GM12875 (cell line): ENCODE data around the gene PICK1.

Source experiments
- H3K4me3 ChIP-seq: one replicate; pipeline ENCODE4 v1.5.1; 2011; ENCODE audit warnings: low read depth, low read length, control low read depth
- TF ChIP-seq, protein P1 (sequence below): IDR thresholded peaks from 2 replicates; pipeline ENCODE4 v1.5.1; 2011; ENCODE audit warnings: low read depth, mild to moderate bottlenecking, control low read depth, inconsistent platforms, low read length, moderate library complexity, borderline replicate concordance; ENCODE audit not compliant: insufficient read depth

The PICK1 gene

GRCh38 chr22:38065539-38065938 lies 8.3 kb downstream of the PICK1 start:
- TF ChIP-seq, protein P1, sequence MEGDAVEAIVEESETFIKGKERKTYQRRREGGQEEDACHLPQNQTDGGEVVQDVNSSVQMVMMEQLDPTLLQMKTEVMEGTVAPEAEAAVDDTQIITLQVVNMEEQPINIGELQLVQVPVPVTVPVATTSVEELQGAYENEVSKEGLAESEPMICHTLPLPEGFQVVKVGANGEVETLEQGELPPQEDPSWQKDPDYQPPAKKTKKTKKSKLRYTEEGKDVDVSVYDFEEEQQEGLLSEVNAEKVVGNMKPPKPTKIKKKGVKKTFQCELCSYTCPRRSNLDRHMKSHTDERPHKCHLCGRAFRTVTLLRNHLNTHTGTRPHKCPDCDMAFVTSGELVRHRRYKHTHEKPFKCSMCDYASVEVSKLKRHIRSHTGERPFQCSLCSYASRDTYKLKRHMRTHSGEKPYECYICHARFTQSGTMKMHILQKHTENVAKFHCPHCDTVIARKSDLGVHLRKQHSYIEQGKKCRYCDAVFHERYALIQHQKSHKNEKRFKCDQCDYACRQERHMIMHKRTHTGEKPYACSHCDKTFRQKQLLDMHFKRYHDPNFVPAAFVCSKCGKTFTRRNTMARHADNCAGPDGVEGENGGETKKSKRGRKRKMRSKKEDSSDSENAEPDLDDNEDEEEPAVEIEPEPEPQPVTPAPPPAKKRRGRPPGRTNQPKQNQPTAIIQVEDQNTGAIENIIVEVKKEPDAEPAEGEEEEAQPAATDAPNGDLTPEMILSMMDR: no peak
- no peak overlapping the region for H3K4me3 ChIP-seq

DNA sequence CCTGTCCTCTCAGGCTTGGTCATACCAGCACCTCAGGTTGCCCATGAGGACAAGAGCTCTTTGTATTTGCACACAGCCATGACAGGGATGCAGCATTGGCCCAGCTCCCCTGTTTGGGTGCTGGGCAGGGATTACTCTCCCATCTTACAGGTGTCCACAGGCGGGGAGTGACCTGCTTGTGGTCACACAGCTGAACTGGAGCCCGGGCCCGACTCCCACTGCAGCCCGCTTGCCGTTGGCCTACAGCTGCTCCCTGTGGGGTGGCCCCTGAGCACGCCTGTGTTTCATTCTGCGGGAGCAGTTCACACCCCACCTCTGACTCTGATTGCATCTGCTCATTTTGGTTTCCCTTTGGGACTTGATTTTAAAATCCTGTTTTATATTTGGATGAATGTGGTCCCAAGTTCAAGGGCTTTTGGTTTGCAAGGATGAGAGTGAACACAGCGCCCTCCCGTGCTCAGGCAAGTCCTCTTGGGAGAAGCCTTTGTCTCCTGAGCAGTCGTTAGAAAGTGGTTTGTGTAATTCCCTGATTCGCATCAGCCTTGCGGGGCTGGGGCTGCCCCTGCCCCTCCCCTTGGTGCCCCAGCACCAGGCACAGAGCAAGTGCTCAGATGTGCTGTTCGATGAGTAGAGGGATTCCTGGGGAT lies 9.3 kb downstream of the PICK1 start:
- TF ChIP-seq, protein P1: no peak
- no peak overlapping the region for H3K4me3 ChIP-seq

DNA sequence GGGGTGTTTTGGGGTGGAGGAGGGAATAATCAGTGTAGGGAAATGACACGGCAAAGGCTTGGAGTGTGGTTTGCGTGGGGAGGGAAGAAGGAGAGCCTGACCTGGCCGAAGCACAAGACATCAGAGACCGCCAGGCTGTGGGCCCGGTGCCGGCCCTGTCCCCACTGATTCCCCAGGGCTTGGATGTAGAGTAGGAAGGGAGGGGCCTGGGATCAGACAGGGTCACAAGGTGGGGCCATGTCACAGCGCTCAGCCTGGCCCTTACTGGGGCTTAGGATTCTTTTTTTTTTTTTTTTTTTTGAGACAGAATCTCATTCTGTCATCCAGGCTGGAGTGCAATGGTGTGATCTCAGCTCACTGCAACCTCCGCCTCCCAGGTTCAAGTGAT lies 9.8 kb downstream of the PICK1 start:
- H3K4me3 ChIP-seq: no peak overlapping the region
- TF ChIP-seq, protein P1: no peak

- no peak overlapping the region for H3K4me3 ChIP-seq
Measured at GRCh38 chr22:38067761-38068360, 10.7 kb downstream of the PICK1 start.

DNA sequence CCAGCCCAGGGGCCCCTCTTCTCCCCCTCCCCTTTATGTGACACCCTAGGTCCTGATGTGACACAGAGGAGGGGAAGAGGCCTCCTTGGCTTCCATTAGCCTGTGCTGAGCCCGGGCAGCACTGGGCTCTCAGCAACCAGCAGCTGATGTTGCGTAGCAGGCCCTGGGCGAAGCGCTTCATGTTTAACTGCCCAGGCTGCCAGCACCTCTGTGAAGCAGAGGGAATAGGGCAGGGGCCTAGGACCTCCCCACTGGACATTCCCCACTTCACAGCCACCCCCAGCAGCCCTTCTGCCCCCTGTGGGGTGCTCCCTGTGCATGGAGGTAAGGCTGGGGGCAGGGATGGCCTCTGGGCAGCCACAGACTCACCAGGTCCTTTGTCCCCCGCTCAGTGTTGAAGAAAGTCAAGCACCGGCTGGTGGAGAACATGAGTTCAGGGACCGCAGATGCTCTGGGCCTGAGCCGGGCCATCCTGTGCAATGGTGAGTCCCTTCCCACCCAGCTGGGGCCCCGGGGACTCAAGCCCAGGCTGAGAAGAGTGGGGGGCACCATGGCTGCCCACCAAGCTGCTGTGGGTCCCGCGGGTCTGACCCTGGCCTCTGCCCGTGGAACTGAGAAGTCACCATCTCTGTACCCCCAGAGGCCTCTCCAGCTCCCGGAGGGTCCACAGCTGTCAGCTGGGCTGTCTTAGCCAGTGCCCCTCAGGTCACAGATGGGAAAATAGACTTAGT lies 11.6 kb downstream of the PICK1 start:
- no peak overlapping the region for H3K4me3 ChIP-seq
- TF ChIP-seq, protein P1: no peak

More at GRCh38 chr22:38067761-38068360, 10.7 kb downstream of the PICK1 start:
- TF ChIP-seq, protein P1: no peak

- H3K4me3 ChIP-seq: no peak overlapping the region
Measured at GRCh38 chr22:38069372-38070249, 12.4 kb downstream of the PICK1 start.

More at GRCh38 chr22:38069372-38070249, 12.4 kb downstream of the PICK1 start:
- TF ChIP-seq, protein P1: 0 out of 2 replicates have a peak, but pooled peaks have one; percentile 10
